Activated CD4-positive, alpha-beta T cell treated with anti-CD3 and anti-CD28 coated beads, Interleukin-2, amount 50 U/mL, for 4 hours (primary cell): Measurements from ENCODE around the gene PPARA.
A peak's percentile ranks its signal among the peaks of the same experiment; 100 is the strongest.

Experiments
- DNase-seq, 2 experiments: peaks; one replicate each; pipeline ENCODE4 v3.0.0-alpha.2; 2020

Gene PPARA

GRCh38 chr22:46220921-46221320 is 70.6 kb downstream of the PPARA start:
- no peak for DNase-seq

- no peak for DNase-seq
These were observed 73.9 kb downstream of the PPARA start for GRCh38 chr22:46224044-46224897.

DNA sequence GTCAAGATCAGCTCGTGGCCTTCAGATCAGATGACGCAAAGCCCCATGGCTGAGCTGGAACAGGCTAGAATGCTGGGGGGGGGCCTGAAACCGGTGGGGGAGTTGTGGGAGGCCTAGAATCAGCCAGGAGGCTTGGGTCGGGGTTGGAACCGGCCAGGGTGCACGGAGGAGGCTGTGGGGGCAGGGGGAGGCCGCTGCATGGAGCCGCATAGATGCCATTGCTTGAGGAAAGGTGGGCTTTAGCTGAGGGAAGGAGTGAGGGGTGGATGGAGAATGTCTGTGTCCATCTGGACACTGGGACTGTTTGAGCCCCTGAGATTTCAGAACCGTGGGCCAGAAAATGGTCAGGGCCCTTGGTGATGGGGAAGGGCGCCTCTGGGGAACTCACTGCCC is 74.6 kb downstream of the PPARA start:
- DNase-seq = no peak

- DNase-seq = no peak
These were observed 75.3 kb downstream of the PPARA start for GRCh38 chr22:46225631-46226030.

- no peak for DNase-seq
These were observed 76.3 kb downstream of the PPARA start for GRCh38 chr22:46226577-46226976.

- DNase-seq = no peak
These were observed 79.4 kb downstream of the PPARA start for GRCh38 chr22:46229701-46230100.

GRCh38 chr22:46230262-46230901 is 80.1 kb downstream of the PPARA start:
- no peak for DNase-seq

DNA sequence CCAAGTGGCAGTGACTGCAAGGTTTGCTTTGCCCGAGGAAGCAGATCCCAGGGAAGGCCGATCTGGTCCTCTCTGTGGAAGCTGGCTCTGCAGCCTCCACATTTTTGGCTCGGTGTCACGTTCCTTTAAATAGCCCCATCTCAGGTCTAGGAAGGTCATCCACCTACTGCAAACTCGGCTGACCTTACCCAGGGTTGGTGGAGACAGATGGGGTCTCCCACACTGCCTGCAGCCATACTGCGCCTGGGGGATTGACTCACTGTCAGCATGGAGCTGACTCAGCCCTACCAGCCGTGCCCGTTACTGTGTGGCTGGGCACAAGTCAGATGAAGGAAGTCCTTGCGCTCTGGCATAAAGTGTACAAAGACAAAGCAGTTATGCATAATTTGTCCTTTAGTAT is 82.9 kb downstream of the PPARA start:
- no peak for DNase-seq

DNA sequence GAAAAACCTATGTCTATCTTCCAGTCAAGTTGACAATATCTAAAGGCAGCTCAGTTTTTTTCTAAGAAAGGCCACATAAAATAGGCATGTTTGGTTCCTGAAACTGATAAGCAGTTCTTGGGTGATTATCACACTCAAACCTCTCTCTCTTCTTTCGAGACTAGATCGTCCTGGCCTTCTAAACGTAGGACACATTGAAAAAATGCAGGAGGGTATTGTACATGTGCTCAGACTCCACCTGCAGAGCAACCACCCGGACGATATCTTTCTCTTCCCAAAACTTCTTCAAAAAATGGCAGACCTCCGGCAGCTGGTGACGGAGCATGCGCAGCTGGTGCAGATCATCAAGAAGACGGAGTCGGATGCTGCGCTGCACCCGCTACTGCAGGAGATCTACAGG is 84.6 kb downstream of the PPARA start:
- DNase-seq = no peak

DNA sequence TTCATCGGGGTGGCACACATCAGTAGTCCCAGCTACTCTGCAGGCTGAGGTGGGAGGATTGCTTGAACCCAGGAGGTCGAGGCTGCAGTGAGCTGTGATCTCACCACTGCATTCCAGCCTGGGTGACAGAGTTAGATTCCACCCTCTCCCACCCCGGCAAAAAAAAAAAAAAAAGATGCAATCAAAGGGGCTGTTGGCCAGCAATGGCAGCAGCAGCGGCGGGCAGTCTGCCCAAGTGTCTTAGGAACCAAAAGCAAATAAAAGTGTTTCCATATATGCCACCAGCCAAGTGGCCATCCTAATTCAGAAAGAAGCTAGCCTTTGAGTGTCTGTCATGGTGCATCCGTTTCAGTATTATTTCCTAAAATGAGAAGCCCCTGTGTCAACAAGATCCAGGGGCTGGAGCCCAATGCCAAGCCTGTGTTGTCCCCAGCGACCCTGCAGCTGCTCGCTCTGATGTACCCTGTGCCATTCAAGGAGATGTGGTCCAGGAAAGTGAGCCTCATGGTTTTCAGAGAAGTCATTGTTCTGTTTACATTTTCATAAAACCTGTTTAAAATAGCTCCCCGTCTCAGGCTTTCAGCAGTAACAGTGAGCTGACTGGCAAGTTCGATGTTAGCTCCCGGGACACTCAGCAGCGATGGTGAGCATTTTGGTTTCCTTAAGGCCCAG is 87.3 kb downstream of the PPARA start:
- no peak for DNase-seq

DNA sequence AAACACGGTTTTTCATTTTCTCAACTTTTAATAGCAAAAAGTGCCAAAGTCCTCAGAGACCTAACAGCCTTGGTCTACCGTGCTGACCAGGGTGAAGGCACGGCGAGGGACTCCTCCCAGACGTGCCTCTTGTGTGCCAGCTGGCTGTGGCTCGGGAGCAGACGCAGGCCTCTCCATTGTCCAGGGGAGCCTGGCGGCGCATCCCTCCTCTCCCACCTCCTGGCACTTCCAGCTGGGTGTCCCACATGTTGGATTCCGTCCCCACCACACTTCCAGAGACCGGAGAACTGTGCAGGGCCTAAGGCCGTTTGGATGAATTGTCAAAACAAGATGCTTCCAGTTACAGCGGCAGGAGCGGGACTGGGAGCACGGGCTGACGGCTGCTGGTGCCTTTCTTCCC is 88.2 kb downstream of the PPARA start:
- DNase-seq = no peak

GRCh38 chr22:46239261-46240048 is 89.1 kb downstream of the PPARA start:
- DNase-seq = no peak

GRCh38 chr22:46240073-46240472 is 89.7 kb downstream of the PPARA start:
- no peak for DNase-seq

- DNase-seq = no peak
These were observed 90.2 kb downstream of the PPARA start for GRCh38 chr22:46240506-46240905.

GRCh38 chr22:46240907-46241306 is 90.6 kb downstream of the PPARA start:
- DNase-seq = no peak

GRCh38 chr22:46241396-46242007 is 91.2 kb downstream of the PPARA start:
- no peak for DNase-seq

- DNase-seq = no peak
These were observed 91.8 kb downstream of the PPARA start for GRCh38 chr22:46242076-46242475.

DNA sequence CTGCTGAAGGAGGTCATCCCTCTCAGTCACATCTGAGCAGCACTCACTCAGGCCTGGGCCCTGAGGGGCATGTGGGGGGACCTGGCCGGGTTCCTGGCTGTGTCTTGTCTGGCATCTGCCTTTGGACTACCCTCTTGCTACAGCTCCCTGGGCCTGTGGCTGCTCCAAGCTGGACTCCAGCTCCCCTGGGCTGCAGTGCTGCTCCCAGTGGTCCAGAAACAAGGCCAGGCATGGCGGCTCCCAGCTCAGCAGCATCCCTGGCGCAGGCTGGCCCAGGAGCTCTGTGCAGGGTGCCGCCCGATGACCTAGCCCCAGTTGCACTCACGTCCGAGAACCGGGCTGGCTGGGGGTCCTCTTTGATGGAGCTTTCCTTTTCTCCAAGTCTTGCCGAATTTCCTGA is 94.4 kb downstream of the PPARA start:
- DNase-seq = no peak

GRCh38 chr22:46245511-46245910 is 95.2 kb downstream of the PPARA start:
- DNase-seq = no peak

DNA sequence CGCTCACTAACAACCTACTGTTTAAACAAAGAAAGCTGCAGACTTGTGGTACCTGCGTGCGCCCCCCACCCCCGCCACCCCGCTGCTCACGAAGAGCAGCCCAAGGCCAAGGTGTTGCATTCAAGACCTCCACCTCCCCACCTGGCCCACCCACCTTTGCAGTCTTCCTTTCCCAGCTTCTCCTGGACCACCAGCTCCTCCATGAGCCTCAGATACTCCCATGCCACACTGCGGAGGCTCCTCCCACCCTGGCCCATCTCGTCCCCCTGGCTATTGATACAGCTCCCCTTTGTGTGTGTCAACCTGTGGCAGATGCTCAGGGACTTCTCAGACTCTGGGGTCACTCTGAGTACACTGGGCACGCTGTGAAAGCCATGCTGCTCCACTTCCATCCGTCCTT is 95.9 kb downstream of the PPARA start:
- DNase-seq = no peak

DNA sequence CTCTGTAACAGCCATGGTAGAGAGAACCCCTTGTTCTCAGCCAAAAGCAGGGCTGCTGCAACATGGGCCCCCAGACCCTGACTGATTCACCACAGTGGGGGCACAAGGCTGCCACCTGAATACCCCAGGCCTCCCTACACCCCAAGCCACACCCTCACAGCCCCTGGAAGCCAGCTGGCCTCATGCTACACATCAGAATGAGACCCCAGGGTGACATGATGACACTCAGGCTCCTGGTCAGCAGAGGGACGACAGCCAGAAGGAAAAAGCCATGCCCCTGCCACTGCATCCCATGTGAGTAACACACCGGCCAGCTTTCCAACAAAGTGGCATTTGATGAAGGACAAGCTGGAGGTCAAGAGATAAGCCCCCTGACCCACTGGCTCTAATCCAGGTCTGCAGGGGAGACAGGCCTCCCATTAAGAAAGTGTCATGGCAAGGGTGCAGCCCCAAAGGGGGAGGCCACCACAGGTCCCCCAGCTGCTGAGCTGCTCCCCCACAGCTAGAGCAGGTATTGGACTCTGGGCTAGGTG is 97.2 kb downstream of the PPARA start:
- no peak for DNase-seq

GRCh38 chr22:46250035-46250782 is 99.9 kb downstream of the PPARA start, which contains the start of gene CDPF1:
Gene CDPF1 (minus strand): TSS chr22:46250293. CDS start chr22:46248284, 2,009 bp downstream.
- peak; percentile 85 to 88 for DNase-seq
